NCI-H128 (cell line): ENCODE measurements around the gene ZNF423.

Experiments used
- DNase-seq: peaks from one replicate; lab custom pipeline; 2025; ENCODE audit not compliant: unreplicated experiment; lab: John Stamatoyannopoulos, UW

Gene ZNF423

DNA sequence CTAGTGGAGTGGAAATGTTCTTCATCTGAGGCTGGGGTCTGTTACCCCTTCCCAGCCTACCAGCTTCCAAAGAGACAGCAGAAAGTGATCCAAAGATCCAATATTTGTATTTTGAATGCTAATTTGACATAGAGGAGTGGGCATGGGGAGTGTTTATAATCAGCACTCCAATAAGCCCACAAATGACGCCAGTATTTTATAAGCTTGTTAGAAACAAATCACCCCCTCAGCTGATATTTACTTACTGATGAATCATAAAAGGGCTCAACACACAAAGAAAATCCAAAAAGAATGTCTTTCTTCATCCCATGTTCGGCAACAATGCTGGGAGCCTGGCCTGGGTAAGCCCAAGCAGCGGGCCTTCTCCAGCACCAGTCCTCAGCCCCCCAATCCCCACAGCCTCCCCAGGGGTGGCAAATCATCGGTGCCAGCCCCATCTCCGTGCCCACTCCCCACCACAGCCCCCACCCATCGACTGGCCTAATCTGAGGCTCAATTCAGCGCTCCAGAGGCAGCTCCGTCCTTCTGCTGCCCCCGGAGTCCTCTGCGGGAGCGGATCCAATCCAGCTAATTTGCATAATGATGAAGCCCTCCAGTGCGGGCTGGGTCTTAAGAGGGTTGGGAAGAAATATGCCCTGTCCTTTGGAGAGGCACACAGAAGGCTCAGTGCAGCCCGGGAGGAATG is 312.8 kb downstream of the ZNF423 start:
- no peak for DNase-seq

DNA sequence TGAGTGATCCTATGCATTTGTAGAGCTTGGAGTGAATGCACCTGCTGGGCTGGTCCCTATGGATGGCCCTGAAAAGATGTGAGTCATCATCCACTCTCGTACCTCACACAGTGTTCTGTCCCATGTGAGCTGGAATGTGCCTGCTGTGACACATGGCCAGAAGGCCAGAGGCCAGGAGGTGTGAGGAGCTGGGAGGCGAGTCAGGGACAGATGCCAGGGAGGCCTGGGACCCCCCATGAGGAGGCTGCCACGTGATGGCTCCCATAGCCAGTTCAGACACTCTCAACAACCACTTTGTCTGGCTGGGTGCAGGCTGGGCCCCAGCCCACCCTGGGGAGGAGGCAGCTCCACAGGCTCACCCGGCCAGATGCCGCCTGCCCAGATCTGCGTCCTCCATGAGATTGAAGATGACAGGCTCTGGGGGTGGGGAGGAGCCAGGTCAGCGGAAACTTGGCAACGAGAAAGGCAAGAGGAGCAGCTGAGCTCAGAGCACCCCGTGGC is 313.5 kb downstream of the ZNF423 start:
- DNase-seq: no peak

DNA sequence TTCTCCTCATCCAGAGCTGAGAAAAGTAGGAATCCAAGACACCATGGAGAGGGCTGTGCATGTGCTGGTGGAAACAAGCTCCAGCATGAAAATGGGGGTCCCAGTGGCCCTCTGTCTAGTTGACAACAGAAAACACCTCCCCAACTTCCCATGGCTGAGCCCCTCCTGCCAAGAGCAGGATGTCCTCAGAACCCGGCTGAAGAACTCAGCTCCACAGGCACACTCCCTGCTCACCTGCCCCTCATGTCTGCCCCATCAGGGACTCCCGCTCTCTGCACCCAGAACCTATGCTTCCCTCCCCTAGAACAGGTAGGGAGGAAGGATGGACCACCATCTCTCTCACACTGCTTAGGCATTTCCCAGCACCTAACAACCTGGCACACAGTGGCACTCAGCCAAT is 315.1 kb downstream of the ZNF423 start:
- DNase-seq: no peak

DNA sequence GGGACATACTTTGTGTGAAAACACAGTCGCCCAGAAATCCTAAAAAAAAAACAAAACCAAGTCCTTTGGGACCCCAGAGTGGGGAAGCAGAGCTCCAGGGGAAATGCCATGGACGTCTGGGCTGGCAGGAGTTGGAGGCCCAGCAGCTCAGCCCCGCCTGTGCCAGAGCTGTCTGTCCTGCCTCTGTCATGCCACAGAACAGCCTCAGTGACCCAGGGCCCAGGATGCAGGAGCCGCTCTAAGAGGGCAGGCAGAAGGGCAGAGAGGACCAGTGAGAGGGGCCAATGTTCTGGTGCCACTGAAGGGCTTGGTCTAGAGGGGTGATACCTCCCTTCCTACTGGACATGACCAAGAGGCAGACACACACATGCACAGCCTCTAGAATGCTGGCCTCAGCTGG is 316.2 kb downstream of the ZNF423 start:
- no peak for DNase-seq

DNA sequence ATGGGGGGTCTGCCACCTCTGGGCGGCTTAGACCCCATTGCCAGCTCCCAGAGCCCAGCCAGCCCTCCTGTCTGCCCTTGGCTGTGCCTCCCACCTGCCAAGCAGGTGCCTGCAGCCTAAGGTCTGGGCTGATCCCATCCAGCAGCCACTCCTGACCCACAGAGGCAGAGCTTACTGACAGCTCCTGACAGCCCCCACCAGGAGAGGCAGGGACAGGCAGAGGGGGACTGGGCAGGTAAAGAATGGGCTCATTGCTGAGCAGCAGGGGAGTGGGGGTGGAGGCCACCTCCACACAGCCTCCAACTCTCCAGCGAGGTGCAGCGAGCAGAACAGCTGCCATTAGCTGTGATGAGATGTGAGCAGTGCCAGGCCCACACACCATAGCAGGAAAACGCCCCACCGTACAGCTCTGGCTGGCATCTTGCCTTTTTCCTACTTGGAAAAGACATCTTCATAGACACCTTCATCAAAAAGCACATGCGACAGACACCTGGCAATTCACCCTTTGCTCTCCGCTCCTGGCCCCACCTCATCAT is 317.9 kb downstream of the ZNF423 start:
- no peak for DNase-seq

DNA sequence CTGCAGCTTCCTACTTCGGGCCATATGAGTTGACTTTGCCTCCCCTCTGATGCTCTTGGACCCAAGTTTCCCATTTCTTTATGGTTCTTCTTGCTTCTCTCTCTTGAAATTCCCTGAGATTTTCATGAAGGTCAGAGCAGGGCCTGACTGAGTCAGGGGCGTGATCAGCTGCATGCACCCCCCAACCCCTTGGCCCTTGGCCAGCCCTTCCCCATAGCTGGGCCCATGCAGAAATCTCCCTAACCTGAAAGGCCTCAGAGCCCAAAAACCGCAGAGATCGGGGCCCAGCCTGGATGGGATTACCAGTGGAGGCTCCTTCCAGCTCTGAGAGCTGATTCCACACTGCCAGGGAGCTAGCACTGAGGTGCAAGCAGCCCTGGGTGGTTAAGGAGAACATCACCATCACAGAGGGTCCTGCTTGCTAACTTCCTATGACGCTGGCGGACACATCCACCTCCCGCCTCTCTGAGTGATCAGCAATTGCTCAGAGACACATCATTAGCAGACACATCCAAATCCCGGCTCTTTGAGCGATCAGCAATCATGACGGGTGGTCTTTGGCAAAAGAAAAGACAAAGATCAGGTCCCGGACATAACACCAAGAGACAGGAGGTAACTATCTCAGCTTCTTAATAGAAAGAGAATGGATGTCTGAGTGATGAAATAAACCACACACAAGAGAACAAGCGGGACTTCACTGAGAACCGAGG is 320.9 kb downstream of the ZNF423 start:
- no peak for DNase-seq

DNA sequence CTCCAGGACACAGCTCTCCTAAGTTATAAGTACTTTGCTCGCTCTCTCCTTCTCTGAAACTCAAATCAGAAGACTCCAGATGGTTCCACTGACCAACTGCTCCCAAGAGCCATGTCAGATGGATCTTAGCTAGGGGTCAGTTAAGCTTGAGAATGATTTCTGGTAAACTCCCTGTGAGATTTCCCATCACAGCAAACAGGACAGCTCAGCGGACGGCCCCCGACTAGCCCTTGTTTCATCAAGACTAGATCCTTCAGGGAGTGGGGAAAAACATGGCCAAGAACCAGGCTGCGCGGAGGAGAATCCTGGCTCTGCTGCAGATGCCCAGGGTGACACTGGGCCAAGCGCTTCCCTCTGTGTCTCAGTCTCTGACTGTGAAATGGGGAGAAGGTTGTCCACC is 322.5 kb downstream of the ZNF423 start:
- no peak for DNase-seq

DNA sequence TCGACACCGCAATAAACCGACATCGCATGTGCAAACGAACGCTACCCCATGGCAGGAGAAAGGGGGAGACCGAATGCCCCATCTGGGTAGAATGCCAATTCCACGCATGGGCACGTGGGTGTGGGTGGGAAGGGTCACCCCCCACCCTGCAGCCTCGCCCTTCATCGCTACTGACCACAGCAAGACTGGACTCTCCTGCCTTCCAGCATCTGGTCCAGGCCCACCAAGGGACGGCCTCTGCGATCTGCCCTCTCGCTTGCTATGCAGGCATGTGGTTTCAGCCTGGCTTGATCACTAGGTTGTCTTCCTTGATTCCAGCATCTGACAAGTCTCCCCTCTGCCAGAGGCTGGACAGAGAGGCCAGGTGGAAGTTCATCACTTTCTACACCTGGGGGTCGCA is 323.0 kb downstream of the ZNF423 start:
- DNase-seq: no peak

DNA sequence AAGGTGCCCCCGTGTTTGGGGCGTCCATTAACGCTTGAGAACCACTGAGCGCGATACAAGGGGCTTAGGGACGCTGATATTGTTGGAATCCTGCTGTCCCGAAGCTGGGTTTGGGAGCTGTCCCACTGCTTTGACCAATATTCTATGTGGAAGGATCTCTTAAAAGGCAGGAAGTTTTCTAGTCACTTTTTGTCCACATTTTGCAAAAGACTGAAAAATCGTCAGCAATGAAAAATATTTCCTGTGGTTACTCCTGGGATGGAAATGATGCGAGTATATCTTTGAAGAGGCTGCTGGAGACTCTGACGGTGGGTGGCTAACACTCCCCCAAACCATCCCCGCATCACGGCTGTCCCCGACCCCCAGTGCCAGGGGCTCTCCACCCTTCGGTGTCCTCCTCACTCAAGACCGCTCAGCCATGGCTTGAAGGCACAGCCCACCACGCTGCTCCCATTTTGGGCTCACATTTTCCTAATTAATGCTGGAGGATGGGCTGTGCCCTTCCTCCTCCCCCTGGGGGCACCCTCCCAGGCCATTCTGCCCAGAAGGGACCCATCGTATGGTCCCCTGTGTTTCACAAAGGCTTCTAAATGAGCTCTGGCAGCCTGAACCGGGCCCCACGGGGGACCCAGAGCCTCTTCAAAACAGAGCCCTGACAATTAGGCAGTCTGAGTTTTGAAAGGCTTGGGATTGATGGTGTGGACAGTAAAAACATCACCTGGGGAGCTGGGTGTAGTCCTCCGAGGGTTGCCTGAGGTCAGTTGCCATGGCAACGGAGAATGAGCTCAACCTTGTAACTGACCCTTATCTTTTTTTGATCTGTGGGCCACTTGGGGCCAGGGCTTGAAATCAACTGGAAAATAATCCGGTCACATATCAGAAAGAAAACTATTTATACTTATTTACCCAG is 323.7 kb downstream of the ZNF423 start:
- DNase-seq: no peak

DNA sequence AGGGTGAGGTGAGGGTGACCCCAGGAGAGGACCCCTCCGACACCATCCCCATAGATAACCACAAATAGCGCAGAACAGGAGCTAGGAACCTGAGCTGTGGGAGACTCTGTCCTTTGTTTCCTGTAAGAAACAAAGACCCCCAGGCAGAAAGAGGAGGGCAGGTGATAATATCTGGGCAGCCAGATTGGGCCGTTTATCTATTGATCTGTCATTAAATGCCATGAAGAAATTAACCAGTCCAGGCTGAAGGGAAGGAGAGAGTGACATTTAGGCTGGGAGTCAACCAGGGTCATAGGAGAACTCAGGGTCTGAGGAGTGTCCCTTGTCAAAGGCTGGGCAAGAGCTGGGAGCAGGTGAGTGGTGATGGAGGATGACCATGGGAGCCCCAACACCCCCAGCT is 324.5 kb downstream of the ZNF423 start:
- no peak for DNase-seq

DNA sequence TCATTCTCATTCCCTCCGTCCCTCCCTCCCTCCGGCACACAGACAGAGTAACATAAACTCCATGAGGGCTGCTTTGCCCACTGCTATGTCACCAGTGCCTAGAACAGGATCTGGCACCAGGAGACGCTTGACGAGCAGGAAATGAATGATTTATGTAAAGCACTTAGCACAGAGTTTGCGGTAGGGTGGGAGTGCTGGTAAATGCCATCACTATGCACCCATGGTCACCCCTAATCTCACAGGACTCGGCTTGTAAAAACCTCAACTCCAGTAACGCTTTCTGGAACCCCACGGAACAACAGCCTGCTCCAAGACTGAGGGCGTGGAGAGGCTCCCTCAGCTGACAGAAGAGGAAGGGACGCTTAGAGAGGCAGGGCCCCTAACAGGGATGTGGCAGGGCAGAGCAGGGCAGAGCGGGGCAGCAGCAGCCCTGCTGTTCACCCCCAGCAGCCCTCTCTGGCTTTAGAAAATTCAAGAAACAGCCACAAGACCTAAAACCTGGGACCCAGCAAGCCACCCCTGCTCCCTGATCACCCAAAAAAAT is 325.4 kb downstream of the ZNF423 start:
- DNase-seq: no peak

DNA sequence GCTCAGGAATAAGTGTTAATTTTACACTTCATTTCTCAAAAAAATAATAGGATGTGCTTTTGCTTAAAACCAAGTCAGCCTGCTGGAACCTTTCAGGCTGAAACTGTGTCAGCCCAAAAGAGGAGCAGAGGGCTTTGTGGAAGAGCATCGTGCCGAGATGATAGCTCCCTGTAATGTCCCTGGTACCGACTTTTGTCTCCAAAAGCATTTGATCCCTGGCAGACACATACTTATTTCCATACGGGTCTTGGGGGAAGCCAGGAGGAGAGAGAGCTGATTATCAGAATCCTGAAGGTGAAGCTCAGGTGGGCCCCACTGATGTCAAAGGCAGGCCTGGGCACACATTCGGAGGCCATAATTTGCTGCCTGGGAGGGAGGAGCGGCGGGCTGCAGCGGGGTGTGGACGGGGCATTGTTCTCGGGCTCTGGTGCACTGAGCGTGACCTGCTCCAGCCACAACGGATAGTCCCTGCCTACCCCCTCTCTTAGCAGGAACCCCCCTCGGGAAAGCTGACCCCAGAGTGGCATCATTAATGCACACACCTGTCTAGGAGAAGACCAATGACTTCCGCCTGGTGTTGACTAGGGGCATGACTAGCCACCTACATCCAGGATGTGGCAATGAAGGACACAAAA is 326.4 kb downstream of the ZNF423 start:
- no peak for DNase-seq

DNA sequence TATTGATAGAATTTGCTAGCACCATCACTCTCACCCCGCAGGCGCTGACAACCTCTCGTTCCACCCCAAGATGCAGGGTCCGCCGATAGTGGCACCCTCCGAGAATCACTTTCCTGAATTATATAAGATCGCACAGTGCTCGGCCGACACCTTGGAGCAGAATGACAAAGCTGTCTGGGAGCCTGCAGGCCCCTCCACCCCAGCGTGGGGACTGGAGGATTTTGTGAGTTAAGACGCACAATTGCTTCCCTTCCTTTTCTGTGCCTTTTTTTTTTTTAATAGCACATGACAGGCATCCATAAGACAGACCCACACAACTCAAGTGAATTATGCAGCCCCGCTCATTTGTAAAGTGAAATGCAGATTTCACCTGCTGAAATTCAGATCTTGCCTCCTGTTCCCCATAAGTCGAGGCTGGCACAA is 327.0 kb downstream of the ZNF423 start:
- DNase-seq: no peak

DNA sequence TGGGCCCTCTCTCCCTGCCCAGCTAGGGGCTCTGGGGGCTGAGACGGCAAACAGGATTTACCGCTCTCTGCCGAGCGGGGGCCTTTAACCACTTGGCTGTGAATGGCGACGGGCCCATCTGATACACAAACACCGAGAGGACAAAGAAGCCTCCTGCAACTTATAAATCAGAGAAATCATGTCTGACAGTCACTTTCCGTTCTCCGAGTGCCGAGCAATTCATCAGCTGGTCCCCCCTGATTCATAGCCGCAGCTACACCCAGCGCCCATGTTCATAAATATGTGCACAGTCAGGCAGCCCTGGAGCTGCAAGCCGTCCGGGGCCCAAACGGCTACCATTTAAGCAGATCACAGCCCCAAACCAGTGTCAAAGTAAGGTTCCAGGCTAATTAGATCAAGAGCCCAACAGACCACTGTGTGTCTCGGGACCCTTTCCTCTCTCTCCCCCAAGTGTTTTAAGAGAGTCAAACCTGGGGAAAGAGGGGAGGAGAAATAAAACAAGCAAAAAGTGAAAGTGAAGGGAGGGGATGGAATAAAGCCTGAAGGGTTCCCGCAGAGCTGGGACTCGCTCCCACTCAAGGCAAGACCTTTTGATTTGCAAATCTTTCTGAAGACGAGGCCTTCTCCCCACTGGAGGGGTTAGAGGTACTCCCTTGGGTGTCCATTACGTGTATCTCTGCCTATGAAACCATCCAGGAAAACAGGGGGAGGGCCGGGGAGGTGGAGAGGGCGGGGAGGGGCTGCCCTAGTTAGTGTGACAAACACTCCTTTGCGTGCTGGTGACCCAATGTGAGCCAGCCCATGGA is 327.6 kb downstream of the ZNF423 start:
- no peak for DNase-seq

DNA sequence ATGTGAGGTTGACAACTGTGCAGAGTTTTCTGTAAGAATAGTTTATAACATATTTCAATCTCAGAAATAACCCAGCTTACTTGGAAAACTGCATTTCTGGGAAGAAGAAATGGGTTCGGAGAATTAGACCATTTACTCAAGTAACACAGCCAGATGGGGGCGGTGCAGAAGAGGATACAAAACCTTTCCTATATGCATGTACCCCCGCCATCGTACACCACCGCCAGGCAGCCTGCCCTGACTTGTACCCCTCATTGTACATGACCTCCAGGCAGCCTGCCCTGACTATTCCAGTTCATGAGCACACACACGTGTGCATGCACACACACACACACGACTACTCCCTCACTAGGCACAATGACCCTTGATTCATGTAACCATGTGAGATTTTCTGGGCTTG is 328.3 kb downstream of the ZNF423 start:
- DNase-seq: no peak

DNA sequence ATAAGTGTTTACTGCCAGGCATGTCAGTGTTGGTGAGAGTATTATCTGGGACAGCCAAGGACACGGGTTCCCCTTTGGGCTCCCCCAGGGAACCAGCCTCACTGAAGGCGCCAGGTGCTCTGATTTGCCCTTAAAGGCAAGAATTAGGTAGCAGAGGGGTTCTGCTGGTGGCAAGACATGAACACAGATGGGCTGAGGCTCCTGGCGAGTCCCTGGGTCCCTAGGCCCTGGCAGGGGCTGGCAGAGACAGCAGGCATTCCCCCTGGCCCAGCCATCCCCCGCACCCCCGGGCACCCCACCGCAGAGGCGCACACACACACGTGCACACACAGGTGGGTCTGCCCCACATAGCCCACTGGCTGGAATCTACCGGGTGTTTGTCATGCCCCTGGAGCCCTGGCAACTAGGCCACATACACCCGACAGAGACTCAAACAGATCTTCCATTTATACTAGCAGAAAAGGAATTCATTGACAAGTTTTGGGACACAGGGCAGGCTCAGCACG is 329.0 kb downstream of the ZNF423 start:
- no peak for DNase-seq

DNA sequence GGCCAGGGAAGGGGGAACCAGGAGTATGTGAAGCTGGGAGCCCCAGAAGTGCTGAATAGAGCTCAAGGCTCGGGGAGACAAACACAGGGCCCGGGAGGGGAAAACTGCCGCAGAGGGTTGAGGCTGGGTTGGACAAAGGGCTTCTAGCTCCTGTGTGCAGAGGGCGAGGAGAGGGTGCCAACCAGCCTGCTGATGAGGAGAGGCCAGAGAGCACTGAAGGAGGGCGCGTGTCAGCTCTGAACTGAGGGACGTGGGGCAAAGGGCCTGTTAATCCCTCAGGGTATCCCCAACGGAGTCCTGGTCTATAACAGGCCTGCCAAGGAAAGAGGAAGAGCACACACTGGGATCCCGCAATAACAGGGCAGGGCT is 331.0 kb downstream of the ZNF423 start:
- no peak for DNase-seq

DNA sequence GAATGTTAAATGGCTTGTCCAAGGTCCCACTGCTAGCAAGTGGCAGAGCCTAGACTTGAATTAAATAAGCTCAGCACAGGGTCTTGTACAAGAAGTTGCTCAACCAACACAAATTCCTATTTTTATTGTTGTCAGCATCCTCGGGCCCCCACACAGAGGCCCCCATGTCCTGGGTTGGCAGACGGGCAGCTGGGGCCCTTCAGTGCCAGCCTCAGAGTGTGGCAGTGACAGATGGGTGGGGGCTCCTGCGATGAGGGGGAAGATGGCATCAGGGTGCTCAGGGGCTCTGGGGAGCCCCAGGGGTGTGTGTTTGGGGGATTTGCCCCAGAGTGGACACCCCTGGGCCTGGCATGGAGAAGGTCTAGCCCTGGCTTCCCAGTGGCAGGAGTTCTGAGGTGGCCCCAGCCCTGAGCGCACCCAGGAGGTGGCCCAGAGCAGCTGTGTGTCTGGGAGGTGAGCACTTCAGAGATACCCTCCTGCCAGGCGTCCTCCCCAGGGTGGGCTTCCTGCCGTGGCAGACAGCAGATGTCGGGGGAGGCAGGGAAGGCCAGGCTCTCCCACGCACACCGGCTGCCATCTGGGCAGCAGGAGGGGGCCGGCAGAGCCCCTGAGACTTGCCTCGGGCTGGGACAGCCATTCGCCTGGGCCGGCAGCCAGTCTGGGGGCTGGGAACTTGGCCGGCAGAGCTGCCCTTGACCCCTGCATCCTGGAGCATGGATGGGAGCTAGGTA is 331.5 kb downstream of the ZNF423 start:
- DNase-seq: no peak
